ENCODE data around the gene SS18L1.

DNA sequence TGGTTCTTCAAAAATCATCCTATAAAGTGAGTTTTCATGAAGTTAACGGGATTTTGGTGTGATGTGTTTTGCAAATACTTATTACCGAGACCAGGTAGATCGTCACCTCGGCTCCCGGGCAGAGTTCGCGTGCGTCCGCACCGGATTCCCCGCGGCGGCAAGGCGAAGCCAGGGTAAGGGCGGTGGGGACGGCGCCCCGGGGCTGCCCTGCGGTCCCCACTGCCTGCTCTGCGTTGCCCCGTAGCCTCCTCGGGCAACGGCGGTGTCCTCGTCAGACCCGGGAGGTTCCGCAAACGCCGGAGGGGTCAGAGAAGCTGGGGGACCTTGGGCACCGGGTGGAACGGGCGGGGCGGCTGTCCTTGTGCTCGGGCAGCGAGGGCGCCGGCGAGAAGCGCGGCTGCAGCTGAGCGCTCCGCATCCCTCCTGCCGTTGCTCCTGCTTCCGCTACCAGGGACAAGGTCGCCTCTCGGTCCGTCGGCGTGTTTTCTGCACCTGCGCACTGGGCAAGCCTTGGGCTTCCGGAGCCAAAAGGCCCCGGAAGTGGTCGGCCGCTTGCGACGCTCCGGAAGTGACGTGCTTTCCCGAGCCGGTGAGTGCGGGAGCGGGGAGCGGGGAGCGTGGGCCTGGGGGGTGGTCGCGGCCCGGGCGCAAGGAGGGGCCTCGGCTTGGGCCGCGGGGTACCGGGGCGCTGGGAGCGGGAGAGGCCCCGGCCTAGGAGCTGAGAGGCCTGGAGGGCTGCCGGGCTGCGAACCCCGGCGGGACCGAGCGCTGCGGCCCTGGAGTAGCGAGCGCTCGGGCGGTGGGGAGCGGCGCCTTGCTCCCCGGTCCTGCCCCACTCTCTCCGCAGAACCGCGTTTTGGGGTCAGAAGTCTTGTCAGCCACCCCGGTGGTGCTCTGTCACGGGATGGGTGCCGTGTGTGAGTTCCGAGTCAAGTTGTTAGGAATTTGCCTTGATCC lies 39.2 kb downstream of the SS18L1 start, which contains the start of gene MTG2:
- TF ChIP-seq POLR2A (IDR thresholded peaks at IDR 0.05; ENCODE audit: low read depth, low read length) (peak; percentile 97), POLR2AphosphoS5 (IDR thresholded peaks at IDR 0.05; ENCODE audit: low read depth, low read length) (peak; percentile 98), POU2F2 (IDR thresholded peaks at IDR 0.05; ENCODE audit: low read depth, low read length) (peak; percentile 67; the same call in 1 of the 2 replicates), TAF1 (IDR thresholded peaks at IDR 0.05; ENCODE audit: low read depth, low read length) (peak; percentile 88), SPI1 (IDR thresholded peaks at IDR 0.05; ENCODE audit: low read depth, low read length) (peak; percentile 18)
